ENCODE measurements around the gene ZBTB45.

GRCh38 chr19:58544591-58545285, 25.1 kb upstream of the ZBTB45 start:
- TF ChIP-seq EZH2 (IDR thresholded peaks at IDR 0.05; ENCODE audit: borderline replicate concordance, low read depth, low read length, severe bottlenecking) (no peak), CTCF (IDR thresholded peaks at IDR 0.05; ENCODE audit: extremely low read depth in 1 of 2, insufficient read depth in 1 of 2, low read depth in 1 of 2, low read length in 2 of 2) (no peak), POLR2AphosphoS5 (IDR thresholded peaks at IDR 0.05; ENCODE audit: insufficient read depth, low read depth, low read length) (no peak), POLR2A (IDR thresholded peaks at IDR 0.05; ENCODE audit: low read depth, low read length) (no peak), GATA2 (IDR thresholded peaks at IDR 0.05; ENCODE audit: insufficient read depth, insufficient read length, low read depth, low read length) (no peak), JUN (IDR thresholded peaks at IDR 0.05; ENCODE audit: borderline replicate concordance, insufficient read depth, insufficient read length, low read depth) (no peak)
